Epithelial cell of prostate (primary cell): Measurements from ENCODE around the gene TMEM95.
"Not testable (repeated sequence)": the region's sequence is repeated elsewhere in the genome, so short reads cannot be mapped to it uniquely, and the experiment has no call there.

Experiments
- DNase-seq: peaks from one replicate; pipeline ENCODE4 v3.0.0-alpha.2; 2011; ENCODE audit warnings: low read depth, low spot score
- H3K27ac ChIP-seq: fragments of 450-650 bp; 2 replicates; pipeline ENCODE4 v1.5.1; 2017; ENCODE audit warnings: mild to moderate bottlenecking

TMEM95 gene

GRCh38 chr17:7322520-7323194, 32.3 kb upstream of the TMEM95 start:
- no peak for DNase-seq
- no peak overlapping the region for H3K27ac ChIP-seq

GRCh38 chr17:7323731-7324437, 31.1 kb upstream of the TMEM95 start:
- no peak overlapping the region for H3K27ac ChIP-seq
- no peak for DNase-seq

GRCh38 chr17:7324438-7324779, 30.5 kb upstream of the TMEM95 start:
- H3K27ac ChIP-seq = no peak overlapping the region

GRCh38 chr17:7325031-7325528, 29.9 kb upstream of the TMEM95 start:
- DNase-seq = no peak
- no peak overlapping the region for H3K27ac ChIP-seq

More at GRCh38 chr17:7324438-7324779, 30.5 kb upstream of the TMEM95 start:
- no peak for DNase-seq

GRCh38 chr17:7326186-7326585, 28.8 kb upstream of the TMEM95 start:
- no peak overlapping the region for H3K27ac ChIP-seq
- no peak for DNase-seq

GRCh38 chr17:7327056-7327455, 27.9 kb upstream of the TMEM95 start:
- no peak overlapping the region for H3K27ac ChIP-seq

GRCh38 chr17:7327501-7327900, 27.5 kb upstream of the TMEM95 start:
- no peak overlapping the region for H3K27ac ChIP-seq
- DNase-seq = no peak

More at GRCh38 chr17:7327056-7327455, 27.9 kb upstream of the TMEM95 start:
- DNase-seq = no peak

GRCh38 chr17:7328009-7328408, 26.9 kb upstream of the TMEM95 start:
- no peak overlapping the region for H3K27ac ChIP-seq
- DNase-seq = no peak

- DNase-seq = no peak
- peak within 1 kb of the TSS; percentile 76 for H3K27ac ChIP-seq
These were observed 26.0 kb upstream of the TMEM95 start, which contains the start of gene NEURL4 for GRCh38 chr17:7328840-7329373. NEURL4 (minus strand) TSS chr17:7329335; CDS start chr17:7329312, 23 bp downstream.

- peak; percentile 97 for DNase-seq
These were observed 25.5 kb upstream of the TMEM95 start for GRCh38 chr17:7329374-7329996.

GRCh38 chr17:7329997-7330637, 24.8 kb upstream of the TMEM95 start:
- DNase-seq = no peak
- peak overlapping the region; percentile 76 for H3K27ac ChIP-seq

More at GRCh38 chr17:7329374-7329996, 25.5 kb upstream of the TMEM95 start:
- peak overlapping the region; percentile 76 for H3K27ac ChIP-seq

- DNase-seq = no peak
- H3K27ac ChIP-seq = no peak overlapping the region
These were observed 24.3 kb upstream of the TMEM95 start for GRCh38 chr17:7330638-7331015.

GRCh38 chr17:7332111-7332510, 22.8 kb upstream of the TMEM95 start:
- no peak for DNase-seq
- no peak overlapping the region for H3K27ac ChIP-seq

GRCh38 chr17:7332600-7333069, 22.3 kb upstream of the TMEM95 start:
- not testable (repeated sequence) for DNase-seq

GRCh38 chr17:7334938-7335538, 19.9 kb upstream of the TMEM95 start:
- no peak for DNase-seq
- no peak overlapping the region for H3K27ac ChIP-seq

More at GRCh38 chr17:7332600-7333069, 22.3 kb upstream of the TMEM95 start:
- H3K27ac ChIP-seq = not testable (repeated sequence)

- not testable (repeated sequence) for DNase-seq, H3K27ac ChIP-seq
These were observed 19.2 kb upstream of the TMEM95 start for GRCh38 chr17:7335765-7336164.

- no peak within 1 kb of the TSS for H3K27ac ChIP-seq
- no peak for DNase-seq
These were observed 18.4 kb upstream of the TMEM95 start, which contains the start of gene ACAP1 for GRCh38 chr17:7336240-7337175. ACAP1 (plus strand) TSS chr17:7336529; CDS start chr17:7336735, 206 bp downstream.

- H3K27ac ChIP-seq, DNase-seq: not testable (repeated sequence)
These were observed 17.4 kb upstream of the TMEM95 start for GRCh38 chr17:7337600-7337999.

GRCh38 chr17:7340179-7340578, 14.8 kb upstream of the TMEM95 start:
- H3K27ac ChIP-seq = no peak overlapping the region
- DNase-seq = no peak
